PFSK-1 (cell line): ENCODE data around the gene CNTNAP2.

ENCODE experiments used
- FOXP2 ChIP-seq: optimal IDR thresholded peaks from 2 replicates; pipeline ENCODE3; 2011; ENCODE audit warnings: borderline replicate concordance, control low read depth, inconsistent platforms; ENCODE audit not compliant: insufficient read depth; ENCODE audit errors: extremely low read length, extremely low read depth
- POLR2AphosphoS5 ChIP-seq: IDR thresholded peaks from 2 replicates; pipeline ENCODE4 v1.6.1; 2012; ENCODE audit warnings: low read depth, mild to moderate bottlenecking, control low read depth, low read length, moderate library complexity
- REST ChIP-seq, 2 experiments: IDR thresholded peaks; 2 replicates each; pipeline versions ENCODE4 v1.6.1 to v1.8.0; 2011 to 2012; ENCODE audit warnings: low read depth in 2 of 2, low read length in 2 of 2, control low read depth in 1 of 2, inconsistent platforms in 1 of 2, mild to moderate bottlenecking in 1 of 2, moderate library complexity in 1 of 2; ENCODE audit not compliant: insufficient read depth in 1 of 2
- SIN3A ChIP-seq: IDR thresholded peaks from 2 replicates; pipeline ENCODE4 v1.6.1; 2012; ENCODE audit warnings: mild to moderate bottlenecking, low read length, moderate library complexity, borderline replicate concordance; ENCODE audit not compliant: insufficient read depth
- TAF1 ChIP-seq: IDR thresholded peaks from 2 replicates; pipeline ENCODE4 v1.6.1; 2012; ENCODE audit warnings: low read length, control low read depth, borderline replicate concordance; ENCODE audit not compliant: insufficient read depth

CNTNAP2 gene

GRCh38 chr7:148403466-148403993 is 2286.9 kb downstream of the CNTNAP2 start:
- TF ChIP-seq FOXP2 = no peak
- TF ChIP-seq TAF1 = no peak
- TF ChIP-seq POLR2AphosphoS5 = no peak
- no peak for TF ChIP-seq REST (IDR thresholded peaks at IDR 0.05; ENCODE audit: insufficient read depth in 1 of 2, low read depth in 2 of 2, low read length in 2 of 2)
- TF ChIP-seq SIN3A = no peak

GRCh38 chr7:148408307-148408706 is 2291.7 kb downstream of the CNTNAP2 start:
- TF ChIP-seq SIN3A = no peak
- TF ChIP-seq REST (IDR thresholded peaks at IDR 0.05; ENCODE audit: insufficient read depth in 1 of 2, low read depth in 2 of 2, low read length in 2 of 2) = no peak
- TF ChIP-seq POLR2AphosphoS5 = no peak
- no peak for TF ChIP-seq FOXP2
- no peak for TF ChIP-seq TAF1

GRCh38 chr7:148410905-148411304 is 2294.3 kb downstream of the CNTNAP2 start:
- TF ChIP-seq TAF1 (no peak), POLR2AphosphoS5 (no peak), SIN3A (no peak), FOXP2 (no peak), REST (IDR thresholded peaks at IDR 0.05; ENCODE audit: insufficient read depth in 1 of 2, low read depth in 2 of 2, low read length in 2 of 2) (no peak)

GRCh38 chr7:148412691-148413090 is 2296.1 kb downstream of the CNTNAP2 start:
- TF ChIP-seq SIN3A (no peak), REST (IDR thresholded peaks at IDR 0.05; ENCODE audit: insufficient read depth in 1 of 2, low read depth in 2 of 2, low read length in 2 of 2) (no peak), POLR2AphosphoS5 (no peak), TAF1 (no peak), FOXP2 (no peak)
